ENCODE results near the gene UQCRHL.
"Not testable (repeated sequence)": the region's sequence is repeated elsewhere in the genome, so short reads cannot be mapped to it uniquely, and the experiment has no call there.

The UQCRHL gene

DNA sequence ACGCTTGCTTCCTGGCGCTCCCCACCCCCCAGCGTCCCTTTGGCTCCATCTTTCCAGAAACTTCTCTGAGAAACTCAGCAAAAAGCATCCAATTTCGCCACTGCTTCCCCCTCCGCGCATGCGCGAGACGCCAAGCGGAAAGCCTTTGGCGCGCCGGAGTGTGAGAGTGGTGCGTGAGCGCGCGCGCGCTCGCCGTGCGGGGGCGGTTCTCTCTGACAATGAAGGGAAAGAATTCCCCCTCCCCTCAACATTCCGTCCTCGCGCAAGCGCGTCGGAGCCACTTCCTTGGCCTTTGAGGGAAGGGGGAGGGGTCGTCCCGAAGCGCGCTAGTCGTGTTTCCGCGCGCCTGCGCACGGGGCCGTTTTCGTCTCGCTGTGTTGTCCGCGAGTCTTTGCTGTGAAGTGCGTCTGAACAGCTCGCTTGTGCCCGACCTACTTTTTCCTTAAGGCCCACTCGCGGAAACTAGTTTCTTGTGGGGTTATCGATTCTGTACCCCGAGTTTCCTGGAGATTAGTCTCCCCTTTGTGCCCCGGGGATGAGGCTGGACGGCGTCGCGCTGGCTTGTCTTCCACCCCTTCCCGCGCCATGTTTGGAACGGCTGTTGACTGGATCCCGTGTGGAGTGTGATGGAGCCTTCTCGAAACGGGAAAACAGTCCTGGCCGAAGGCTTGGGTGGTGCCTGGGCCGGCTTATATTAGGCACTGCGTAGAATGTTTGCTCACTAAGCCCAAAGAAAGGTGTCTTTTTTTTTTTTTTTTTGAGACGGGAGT lies 28.5 kb upstream of the UQCRHL start:
- peak; percentile 99 for DNase-seq (ENCODE audit: low read depth in 2 of 2)

DNA sequence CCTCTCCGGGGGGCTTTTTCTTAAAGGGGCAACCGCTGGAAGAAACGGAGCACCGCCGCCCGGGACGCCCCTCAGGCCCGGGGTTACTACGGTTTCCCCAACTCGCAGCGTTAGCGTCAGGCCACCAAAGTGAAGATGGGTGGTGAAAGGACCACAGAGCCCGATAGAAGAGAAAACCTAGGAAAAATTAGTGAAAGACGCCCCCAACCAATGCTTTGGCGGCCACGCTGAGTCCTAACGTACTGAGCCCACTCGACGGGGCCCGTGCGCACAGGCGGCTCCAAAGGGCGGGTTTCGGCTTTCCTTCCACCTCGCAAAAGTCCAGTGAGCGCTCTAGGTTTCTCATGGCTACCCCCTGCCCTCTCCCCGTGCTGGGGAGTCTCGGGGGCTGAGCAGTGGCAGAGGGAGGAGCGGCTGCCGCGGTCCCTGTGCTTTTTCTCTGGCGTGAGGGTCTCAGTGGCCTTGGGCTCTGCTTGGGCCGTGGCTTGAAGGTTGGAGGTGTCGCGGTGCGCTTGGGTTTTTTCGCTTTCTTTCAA lies 27.8 kb upstream of the UQCRHL start:
- no peak for DNase-seq (ENCODE audit: low read depth in 2 of 2)

DNA sequence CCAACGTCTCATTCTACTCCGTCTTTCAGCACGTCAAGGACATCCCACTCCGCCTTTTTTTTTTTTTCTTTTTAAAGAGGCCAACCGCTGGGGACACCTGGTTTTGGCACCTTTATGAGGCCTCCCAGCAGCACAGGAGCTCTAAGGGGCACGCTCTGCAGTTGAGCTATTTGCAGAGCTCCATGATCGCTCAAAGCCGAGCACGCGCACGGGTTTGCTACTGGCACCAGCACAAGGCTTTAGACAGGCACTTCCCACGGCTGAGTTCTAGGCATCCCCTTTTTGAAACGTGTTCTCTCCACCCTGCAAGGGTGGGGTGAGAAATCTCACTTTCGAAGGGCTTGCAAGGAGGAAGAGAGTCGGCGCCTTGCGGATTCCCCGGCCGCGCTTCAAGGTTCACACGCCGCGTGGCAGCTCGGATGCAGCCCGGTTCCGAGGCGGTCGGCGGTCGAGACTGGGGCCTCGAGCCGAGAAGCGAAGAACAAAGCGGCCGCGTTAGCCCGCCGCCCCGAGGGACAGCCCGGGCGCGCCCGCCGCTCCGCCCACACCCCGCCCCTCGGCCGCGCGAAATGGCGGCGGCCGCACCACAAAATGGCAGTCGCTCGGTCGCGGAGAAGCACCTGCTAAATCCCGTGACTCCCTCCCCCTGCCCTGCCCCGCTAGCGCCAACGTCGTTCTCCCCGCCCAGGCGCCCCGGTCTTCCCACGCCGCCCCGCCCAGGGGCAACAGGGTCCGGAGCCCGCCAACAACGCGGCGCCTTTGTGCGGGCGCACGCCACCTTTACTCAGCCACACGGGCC lies 27.2 kb upstream of the UQCRHL start:
- peak; percentile 80 to 81 for DNase-seq (ENCODE audit: low read depth in 2 of 2)

DNA sequence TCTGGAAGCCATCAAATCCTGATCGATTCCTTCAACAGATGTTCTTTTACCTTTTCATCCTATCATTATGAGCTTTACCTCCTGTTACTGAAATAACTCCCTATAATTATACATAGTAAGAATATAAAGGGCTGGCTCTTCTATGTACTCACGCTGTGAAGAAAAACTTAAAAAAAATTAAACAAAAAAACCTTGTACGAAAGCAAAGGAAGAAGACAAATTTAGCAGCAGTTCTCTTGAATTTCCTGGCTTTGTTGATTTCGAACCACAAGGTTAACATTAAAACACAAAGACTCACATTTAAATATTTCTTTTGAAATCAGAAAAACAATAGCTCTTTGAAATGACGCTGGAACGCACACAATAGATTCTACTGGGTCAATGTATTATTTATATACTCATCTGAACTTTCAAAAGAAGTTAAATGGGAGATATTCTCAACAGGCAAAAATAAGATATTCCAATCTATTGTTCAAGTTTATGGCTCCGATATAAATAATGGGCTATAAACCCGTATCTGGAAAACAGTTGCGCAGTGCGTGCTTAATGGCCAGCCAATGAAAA lies 26.5 kb upstream of the UQCRHL start:
- no peak for DNase-seq (ENCODE audit: low read depth in 2 of 2)

DNA sequence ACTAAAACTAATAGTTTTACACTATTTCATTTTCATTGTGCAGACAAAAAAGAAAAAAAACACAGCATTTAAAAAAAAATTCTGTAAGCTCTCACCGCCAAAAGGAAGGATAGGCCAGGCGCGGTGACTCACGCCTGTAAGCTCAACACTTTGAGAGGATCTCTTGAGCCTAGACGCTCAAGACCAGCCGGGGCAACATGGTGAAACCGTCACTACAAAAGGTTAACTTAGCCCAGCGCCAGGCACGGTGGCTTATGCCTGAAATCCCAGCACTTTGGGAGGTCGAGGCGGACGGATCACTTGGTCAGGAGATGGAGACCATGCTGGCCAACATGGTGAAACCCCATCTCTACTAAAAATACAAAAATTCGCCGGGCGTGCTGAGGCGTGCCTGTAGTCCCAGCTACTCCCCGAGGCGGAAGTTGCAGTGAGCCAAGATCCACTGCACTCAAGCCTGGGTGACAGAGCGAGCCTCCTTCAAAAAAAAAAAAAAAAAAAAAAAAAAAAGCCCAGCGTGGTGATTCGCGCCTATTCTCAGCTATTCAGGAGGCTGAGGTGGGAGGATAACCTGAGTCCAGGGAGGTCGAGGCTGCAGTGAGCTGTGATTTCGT lies 25.7 kb upstream of the UQCRHL start:
- peak in 1 of 2 donors; percentile 27 for DNase-seq (ENCODE audit: low read depth in 2 of 2)

DNA sequence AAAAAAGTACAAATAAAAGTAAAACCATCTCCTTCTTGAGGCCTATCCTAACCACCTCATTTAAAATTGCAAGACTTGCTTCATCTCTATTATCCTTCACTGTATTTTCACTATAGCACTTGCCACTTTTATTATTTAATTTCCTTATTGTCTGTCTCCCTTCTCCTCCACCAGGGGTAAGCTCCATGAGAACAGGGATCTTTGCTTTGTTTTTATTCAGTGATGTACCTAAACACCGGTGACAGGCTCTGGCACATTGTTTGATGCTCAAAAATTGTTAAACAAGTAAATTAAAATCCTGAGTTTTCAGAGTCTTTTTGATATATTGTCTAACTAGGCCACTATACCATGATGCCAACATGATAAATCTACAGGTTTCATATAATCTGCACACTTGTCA lies 22.8 kb upstream of the UQCRHL start:
- no peak for DNase-seq (ENCODE audit: low read depth in 2 of 2)

DNA sequence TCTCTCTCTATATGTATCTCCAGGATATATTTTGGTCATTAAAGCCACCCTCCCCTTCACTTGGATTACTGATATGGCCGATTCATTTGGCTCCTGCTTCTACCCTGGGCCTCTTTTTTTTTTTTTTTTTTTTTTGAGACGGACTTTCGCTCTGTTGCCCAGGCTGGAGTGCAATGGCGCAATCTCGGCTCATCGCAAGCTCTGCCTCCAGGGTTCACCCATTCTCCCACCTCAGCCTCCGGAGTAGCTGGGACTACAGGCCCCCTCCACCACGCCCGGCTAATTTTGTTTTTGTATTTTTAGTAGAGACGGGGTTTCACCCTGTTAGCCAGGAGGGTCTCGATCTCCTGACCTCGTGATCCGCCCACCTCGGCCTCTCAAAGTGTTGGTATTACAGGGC lies 21.5 kb upstream of the UQCRHL start:
- not testable (repeated sequence) for DNase-seq (ENCODE audit: low read depth in 2 of 2)

DNA sequence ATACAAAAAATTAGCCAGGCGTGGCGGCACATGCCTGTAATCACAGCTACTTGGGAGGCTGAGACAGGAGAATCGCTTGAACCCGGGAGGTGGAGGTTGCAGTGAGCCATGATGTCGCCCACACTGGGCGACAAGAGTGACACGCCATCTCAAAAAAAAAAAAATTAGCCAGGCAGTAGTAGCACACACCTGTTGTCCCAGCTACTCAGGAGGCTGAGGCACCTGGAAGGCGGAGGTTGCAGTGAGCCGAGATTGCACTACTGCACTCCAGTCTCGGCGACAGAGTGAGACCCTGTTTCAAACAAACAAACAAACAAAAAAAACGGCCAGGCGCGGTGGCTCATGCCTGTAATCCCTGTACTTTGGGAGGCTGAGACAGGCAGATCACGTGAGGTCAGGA lies 20.1 kb upstream of the UQCRHL start:
- not testable (repeated sequence) for DNase-seq (ENCODE audit: low read depth in 2 of 2)

DNA sequence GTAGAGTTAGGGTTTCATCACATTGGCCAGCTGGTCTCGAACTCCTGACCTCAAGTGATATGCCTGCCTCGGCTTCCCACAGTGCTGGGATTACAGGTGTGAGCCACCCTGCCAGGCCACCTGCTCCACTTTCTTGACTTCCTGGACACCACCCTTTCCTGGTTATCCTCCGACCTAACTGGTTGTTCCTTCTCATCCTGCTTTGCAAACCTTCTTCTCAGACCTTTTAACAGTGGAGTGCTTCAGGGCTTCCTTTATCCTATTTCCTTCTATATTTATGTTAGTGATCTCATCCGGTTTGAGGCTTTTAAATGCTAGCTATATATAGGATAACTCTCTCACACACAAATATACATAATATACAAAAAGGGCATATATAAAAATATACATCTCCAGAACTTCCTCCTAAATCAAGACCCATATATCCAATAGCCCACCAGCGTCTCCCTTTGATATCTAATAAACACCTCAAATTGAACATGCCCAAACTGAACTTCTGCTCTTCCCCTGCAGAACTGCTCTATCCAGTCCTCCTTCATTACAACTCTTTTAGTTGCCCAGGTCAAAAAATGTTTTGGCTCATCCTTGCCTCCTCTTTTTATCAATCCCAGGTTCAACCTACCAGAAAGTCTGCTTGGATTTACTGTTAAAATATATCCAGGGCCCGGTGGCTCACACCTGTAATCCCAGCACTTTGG lies 19.5 kb upstream of the UQCRHL start:
- DNase-seq (ENCODE audit: low read depth in 2 of 2) = no peak

DNA sequence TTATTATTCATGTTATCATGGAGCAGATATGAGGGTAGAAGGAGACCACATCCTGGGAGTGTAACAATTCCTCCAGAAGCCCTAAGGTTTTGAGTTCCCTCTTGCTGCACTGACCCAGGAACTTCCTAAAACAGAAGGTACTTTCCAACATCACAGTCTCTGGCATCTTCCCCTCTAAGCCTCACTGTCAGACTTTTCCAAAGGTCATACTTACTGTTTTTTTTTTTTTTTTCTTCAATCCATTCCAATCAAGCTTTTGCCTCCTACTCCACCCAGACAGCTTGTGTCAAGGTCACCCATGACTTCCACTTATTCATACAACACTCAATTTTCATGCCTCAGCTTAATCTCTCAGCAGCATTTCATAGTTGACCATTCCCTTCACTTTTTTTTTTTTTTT lies 18.4 kb upstream of the UQCRHL start:
- no peak for DNase-seq (ENCODE audit: low read depth in 2 of 2)

DNA sequence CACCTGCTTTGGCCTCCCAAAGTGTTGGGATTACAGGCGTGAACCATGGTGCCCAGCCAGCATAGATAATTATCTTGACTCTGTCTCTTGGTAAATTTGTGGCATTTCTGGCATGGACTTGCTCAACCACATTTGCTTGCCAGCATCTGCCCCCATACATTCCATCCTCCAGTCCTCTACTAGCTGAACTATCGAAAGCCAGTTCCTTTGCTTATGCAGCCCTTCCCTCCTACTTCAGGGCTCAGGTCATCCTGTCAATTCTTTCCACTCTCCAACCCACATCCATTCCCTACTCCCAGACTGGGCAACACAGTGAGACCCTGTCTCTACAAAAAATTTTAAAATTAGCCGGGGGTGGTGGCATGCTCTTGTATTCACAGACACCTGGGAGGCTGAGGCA lies 13.0 kb upstream of the UQCRHL start:
- no peak for DNase-seq (ENCODE audit: low read depth in 2 of 2)

DNA sequence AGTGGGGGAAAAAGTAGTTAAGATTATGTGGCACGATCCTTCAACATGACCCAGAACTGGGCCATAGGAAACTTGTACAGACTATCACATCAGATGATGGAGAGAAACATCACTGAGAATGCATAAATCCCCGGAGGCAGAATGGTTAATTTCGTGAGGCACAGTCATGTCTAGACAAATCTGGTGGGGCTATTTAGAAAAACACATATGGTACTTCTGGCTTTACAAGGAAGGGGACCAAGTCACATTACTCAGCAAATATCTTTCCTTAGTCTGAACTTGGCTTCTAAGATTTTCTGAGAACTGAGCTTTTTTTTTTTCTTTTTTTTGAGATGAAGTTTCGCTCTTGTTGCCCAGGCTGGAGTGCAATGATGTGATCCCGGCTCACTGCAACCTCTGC lies 9.2 kb upstream of the UQCRHL start:
- no peak for DNase-seq (ENCODE audit: low read depth in 2 of 2)

DNA sequence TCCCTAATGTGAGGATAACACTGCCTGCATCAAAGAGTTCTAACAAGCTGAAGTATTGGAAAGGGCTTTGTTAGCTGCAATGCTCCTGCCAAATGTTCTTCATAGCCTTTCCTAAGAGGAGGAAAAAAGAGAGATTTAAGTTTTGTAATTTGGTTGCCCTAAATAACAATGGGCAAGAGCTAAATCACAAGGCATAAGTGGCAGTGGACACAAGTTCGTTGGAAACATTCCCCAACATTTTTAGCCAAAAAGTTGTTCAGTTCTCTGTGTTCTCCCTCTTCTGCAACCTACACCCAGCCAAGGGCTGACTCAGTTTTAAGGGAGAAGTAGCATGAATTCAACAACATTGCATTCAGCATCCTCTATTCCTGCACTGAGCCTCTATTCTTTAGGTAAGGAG lies 2.6 kb upstream of the UQCRHL start:
- DNase-seq (ENCODE audit: low read depth in 2 of 2) = no peak

DNA sequence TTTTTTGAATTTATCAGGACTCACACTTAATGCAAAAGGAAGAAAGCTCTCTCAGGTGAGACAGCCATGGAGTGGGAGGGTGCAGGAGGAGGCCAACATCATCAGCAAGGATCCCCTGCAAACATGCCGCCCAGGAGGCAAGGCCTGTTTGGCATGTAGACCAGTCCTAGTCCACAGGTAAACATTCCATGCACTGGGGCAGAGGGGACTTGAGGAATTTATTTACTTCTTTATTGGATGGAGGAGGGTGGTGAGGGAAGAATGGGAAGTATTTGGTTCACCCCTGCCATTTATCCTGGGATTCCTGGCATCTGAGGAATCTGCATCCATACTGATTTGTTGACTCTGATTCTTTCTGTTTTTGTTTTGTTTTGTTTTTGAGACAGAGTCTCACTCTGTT lies 1.5 kb upstream of the UQCRHL start:
- DNase-seq (ENCODE audit: low read depth in 2 of 2) = no peak

DNA sequence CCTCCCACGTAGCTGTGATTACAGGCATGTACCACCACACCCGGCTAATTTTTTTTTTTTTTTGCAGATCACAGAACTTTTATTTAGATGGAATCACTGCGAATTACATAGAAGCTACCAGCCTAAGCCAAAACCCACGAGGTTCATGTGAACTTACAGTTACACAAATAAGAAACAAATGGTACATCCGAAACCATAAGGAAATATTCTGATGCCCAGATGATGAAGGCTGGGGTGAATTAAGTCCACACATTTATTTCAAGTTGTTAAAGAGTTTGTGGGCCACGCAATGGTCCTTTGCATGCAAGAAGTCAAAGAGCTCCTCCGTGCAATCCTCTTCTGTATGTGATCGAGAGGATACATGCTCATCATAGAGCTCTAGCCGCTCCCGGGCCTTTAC lies 328 bp downstream of the UQCRHL start:
- DNase-seq (ENCODE audit: low read depth in 2 of 2) = no peak

DNA sequence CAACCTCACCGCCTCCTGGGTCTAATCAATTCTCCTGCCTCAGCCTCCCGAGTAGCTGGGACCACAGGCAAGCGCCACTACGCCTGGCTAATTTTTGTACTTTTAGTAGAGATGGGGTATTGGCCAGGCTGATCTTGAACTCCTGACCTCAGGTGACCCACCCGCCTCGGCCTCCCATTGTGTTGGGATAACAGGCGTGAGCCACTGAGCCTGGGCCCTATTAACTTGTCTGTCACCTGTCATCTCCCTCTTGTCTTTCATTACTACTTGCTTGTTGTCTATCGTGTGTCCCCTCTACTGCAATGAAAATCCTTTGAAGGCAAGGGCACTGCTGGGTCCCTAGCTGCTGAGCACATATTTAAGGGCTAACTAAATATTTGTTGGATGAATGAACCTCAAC lies 3.4 kb downstream of the UQCRHL start:
- DNase-seq (ENCODE audit: low read depth in 2 of 2) = no peak

DNA sequence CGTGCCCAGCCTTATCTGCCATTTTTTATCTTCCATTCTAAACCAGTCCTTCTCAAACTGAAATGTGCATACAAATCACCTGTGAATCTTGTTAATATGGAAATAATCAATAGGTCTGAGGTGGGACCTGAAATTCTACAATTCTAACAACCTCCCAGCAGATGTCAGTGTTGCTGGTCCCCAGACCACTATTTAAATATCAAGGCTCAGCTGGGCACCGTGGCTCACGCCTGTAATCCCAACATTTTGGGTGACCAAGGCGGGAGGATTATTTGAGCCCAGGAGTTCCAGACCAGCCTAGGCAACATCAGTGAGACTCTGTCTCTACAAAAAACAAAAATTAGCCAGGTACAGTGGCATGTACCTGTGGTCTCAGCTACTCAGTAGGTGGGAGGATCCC lies 4.1 kb downstream of the UQCRHL start:
- no peak for DNase-seq (ENCODE audit: low read depth in 2 of 2)

DNA sequence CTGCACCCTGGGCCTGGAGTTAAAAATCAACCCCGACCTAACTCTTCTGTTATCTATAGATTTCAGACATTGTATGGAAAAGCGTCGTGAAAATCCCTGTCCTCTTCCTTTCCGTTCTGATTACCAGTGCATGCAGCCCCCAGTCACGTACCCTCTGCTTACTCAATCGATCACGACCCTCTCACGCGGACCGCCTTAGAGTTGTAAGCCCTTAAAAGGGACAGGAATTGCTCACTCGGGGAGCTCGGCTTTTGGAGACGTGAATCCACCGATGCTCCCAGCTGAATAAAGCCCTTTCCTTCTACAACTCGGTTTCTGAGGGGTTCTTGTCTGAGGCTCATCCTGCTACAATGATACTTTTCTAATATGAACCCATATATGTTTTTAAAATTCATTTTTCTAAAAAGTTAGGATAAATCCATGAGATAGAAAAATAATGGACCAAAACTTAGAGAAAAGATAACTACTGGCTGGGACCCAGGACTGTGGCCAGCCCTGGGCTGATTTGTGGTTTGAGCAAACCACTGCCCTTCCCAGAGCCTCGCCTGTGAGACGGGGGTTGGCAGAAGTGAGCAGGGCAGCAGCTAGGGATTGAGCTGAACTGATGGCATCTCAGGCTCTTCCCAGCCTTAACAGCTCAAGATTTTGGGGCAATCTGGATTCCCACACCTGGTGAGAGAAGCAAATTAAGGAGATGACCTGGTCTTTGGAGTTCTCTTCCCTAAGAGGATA lies 5.0 kb downstream of the UQCRHL start:
- no peak for DNase-seq (ENCODE audit: low read depth in 2 of 2)

DNA sequence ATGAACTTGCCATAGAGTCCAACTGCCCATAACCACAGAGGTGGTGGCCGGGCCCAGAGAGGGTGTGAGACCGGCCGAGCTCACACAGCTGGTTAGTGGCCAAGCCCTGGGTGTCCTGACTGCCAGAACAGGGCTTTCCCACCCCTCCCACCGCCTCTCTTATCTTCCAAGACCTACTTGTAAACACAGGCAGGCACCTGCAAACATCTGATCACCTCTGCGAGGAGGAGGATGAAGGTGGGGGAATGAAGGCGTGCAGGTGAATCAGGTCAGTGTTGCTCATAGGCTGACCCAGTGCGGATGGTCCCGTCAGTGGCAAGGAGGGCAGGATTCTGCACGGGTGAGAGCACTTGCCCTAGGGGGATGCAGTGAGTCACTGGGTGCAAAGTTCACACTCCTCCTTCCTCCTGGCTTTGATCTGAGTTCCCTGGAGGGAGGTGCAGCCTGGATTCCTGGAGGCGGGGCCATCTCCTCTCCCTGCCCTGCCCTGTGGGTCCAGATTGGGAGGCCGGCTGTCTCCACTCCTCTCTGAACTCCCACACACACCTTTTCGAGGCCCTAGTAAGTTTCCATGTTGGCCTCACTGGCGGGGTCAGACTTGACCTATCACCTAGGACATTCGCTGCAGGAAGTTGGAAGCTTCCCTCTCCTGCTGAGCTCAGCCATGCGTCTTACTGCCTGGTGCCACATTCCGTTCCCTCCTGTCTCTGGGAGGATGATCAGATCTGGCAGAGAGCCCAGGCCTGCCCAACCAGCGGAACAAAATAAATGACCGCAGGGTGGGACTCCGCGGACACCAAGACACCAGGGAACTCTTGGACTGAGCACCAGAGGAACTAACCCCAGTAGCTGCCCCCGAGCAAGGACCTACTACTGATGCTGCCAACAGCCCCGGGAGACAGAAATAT lies 7.3 kb downstream of the UQCRHL start:
- no peak for DNase-seq (ENCODE audit: low read depth in 2 of 2)
